OCI-LY3 (cell line): ENCODE measurements around the gene C12orf56.

Experiments
- H2AFZ ChIP-seq: fragments of 200-600, 300-600 bp; shearing (Covaris generic); 2 replicates; pipeline ENCODE4 v1.6.0; 2014; ENCODE audit warnings: antibody characterized with exemption, low read depth, low read length
- H3K27ac ChIP-seq: fragments of 200-600, 300-600 bp; sonication (generic); 2 replicates; pipeline ENCODE4 v1.5.1; 2014; ENCODE audit warnings: mild to moderate bottlenecking, low read length, moderate library complexity, mixed read lengths
- H3K27me3 ChIP-seq: fragments of 200-600, 300-600 bp; sonication (generic); 2 replicates; pipeline ENCODE4 v1.6.1; 2014; ENCODE audit warnings: low read depth, low read length, mixed read lengths
- H3K36me3 ChIP-seq: fragments of 200-600, 300-600 bp; sonication (generic); replicated peaks from 2 replicates; pipeline ENCODE3; 2014; ENCODE audit warnings: low read depth, low read length, mixed read lengths
- H3K4me1 ChIP-seq: fragments of 300-600, 200-600 bp; sonication (generic); 2 replicates; pipeline ENCODE4 v1.6.1; 2014; ENCODE audit warnings: low read length, mixed read lengths
- H3K4me2 ChIP-seq: fragments of 200-600, 300-600 bp; sonication (generic); 2 replicates; pipeline ENCODE4 v1.6.1; 2014; ENCODE audit warnings: low read length, mixed read lengths
- H3K4me3 ChIP-seq: fragments of 300-600, 200-600 bp; sonication (generic); 2 replicates; pipeline ENCODE4 v1.5.1; 2014; ENCODE audit warnings: antibody characterized with exemption, mild to moderate bottlenecking, low read length, moderate library complexity
- H3K79me2 ChIP-seq: fragments of 300-600, 200-600 bp; shearing (Covaris generic); 2 replicates; pipeline ENCODE4 v1.6.1; 2014; ENCODE audit warnings: mild to moderate bottlenecking, low read length, mixed read lengths
- H3K9ac ChIP-seq: fragments of 300-600, 200-600 bp; shearing (Covaris generic); 2 replicates; pipeline ENCODE4 v1.6.0; 2014; ENCODE audit warnings: mild to moderate bottlenecking, low read length, moderate library complexity
- H3K9me3 ChIP-seq: fragments of 200-600, 300-600 bp; shearing (Covaris generic); 2 replicates; pipeline ENCODE4 v1.6.1; 2014; ENCODE audit warnings: low read length, mixed read lengths; ENCODE audit not compliant: insufficient read depth
- H4K20me1 ChIP-seq: fragments of 200-600, 300-600 bp; sonication (generic); 2 replicates; pipeline ENCODE4 v1.6.1; 2016; ENCODE audit warnings: low read length, mixed read lengths; ENCODE audit not compliant: insufficient read depth
- EZH2phosphoT487 ChIP-seq: fragments of 200-600 bp; shearing (Covaris generic); IDR thresholded peaks from 2 replicates; pipeline ENCODE4 v1.6.1; 2018; ENCODE audit warnings: antibody characterized with exemption, mixed run types, low read depth
- TF ChIP-seq, protein P1 (sequence below): fragments of 200-600, 300-600 bp; sonication (generic); IDR thresholded peaks from 2 replicates; pipeline ENCODE4 v1.5.1; 2014; ENCODE audit warnings: antibody characterized with exemption, low read length, low read depth

C12orf56 gene

DNA sequence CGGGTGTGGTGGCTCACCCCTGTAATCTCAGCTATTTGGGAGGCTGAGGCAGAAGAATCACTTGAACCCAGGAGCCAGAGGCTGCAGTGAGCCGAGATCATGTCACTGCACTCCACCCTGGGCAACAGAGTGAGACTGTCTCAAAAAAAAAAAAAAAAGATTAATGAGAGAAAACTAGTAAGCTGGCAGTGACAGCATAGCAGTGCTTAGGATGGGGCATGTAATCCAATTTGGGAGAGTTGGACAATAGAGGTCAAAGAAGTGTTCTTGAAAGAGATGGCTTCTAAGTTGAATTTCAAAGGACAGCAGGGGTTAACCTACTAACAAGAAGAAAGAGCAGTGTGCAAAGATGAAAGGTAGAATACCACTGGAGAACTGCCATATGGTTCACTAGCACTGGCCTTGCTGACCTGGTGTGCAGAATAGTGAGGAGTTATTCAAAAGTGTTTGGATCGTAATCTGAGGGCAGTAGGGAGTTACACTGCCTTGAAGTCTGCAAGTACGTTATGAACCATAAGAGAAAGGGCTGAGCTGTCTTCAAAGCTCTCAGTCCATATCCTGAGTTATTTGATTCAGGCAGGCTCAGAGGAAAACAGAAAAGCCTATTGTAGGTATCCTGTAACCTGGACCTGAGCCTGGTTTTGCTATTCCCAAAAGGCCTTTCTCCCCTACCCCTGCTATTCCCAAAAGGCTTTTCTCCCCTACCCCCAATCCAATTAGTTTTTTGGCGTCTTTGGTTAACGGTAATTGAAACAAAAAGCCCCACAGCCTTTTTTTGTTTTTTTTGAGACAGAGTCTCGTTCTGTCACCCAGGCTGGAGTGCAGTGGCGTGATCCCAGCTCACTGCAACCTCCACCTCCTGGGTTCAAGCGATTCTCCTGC lies 17.0 kb upstream of the C12orf56 start:
- H3K9me3 ChIP-seq, result no peaks in the 10 kb centered on the region
- peaks cover 73% of the 10 kb centered on the region for H3K79me2 ChIP-seq
- TF ChIP-seq EZH2phosphoT487, result no peak
- TF ChIP-seq, protein P1, sequence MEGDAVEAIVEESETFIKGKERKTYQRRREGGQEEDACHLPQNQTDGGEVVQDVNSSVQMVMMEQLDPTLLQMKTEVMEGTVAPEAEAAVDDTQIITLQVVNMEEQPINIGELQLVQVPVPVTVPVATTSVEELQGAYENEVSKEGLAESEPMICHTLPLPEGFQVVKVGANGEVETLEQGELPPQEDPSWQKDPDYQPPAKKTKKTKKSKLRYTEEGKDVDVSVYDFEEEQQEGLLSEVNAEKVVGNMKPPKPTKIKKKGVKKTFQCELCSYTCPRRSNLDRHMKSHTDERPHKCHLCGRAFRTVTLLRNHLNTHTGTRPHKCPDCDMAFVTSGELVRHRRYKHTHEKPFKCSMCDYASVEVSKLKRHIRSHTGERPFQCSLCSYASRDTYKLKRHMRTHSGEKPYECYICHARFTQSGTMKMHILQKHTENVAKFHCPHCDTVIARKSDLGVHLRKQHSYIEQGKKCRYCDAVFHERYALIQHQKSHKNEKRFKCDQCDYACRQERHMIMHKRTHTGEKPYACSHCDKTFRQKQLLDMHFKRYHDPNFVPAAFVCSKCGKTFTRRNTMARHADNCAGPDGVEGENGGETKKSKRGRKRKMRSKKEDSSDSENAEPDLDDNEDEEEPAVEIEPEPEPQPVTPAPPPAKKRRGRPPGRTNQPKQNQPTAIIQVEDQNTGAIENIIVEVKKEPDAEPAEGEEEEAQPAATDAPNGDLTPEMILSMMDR, result no peak
- no peak overlapping the region for H3K9ac ChIP-seq
- no peaks in the 10 kb centered on the region for H4K20me1 ChIP-seq
- H3K27ac ChIP-seq, result no peak overlapping the region
- H3K36me3 ChIP-seq, result peaks cover 27% of the 10 kb centered on the region
- H2AFZ ChIP-seq, result no peak overlapping the region
- H3K4me2 ChIP-seq, result no peak overlapping the region
- 0 out of 2 replicates have a peak, but pooled peaks cover 5% of the 10 kb centered on the region for H3K4me1 ChIP-seq
- H3K4me3 ChIP-seq, result no peak overlapping the region
- no peaks in the 10 kb centered on the region for H3K27me3 ChIP-seq

DNA sequence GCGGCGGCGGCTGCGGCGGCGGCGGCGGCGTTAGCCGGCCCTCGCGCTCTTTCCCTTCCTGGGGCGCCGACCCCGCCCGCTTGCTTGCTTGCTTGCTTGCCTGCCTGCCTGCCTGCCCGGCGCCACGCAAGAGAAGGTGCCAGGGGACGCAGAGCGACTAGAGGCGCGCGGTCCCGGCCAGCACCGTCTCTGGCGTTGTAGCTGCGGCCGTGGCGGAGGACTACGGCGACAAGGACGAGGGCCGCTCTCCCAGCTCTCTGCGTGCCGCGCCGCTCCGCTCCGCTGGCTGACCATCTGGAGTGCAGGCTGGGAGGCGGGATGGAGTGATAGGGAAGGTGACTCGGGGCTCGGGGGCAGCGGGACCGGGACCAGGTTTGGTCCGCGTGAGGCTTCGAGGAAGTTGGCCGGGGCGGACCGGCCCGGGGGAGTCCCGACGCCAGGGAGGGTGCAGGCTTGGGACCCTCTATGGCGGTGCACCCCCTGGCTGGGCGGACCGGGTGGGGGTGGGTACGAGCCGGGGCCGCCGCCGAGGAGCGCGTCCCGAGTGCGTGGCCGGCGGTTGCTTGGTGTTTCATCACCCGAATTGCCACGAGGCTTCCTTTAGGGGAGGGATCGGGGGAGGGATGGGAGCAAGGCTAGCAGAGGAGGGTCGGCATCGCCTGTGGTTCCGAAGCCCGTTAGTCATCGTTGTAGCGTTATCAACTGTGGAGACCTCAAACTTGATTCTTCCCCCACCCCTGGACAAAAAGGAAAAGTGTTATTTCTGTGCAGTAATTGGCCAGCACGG lies 14.1 kb upstream of the C12orf56 start:
- Histone ChIP-seq H3K36me3 (peaks cover 4% of the 10 kb centered on the region), H4K20me1 (no peaks in the 10 kb centered on the region), H3K27me3 (no peaks in the 10 kb centered on the region), H3K9me3 (no peaks in the 10 kb centered on the region), H3K27ac (peak overlapping the region; percentile 91), H3K79me2 (peaks cover 54% of the 10 kb centered on the region), H3K4me2 (peak overlapping the region; percentile 73), H3K9ac (peak overlapping the region; percentile 99), H2AFZ (peak overlapping the region; percentile 85), H3K4me1 (0 out of 2 replicates have a peak, but pooled peaks cover 5% of the 10 kb centered on the region), H3K4me3 (peak overlapping the region; percentile 98)
- TF ChIP-seq, protein P1, result no peak
- TF ChIP-seq EZH2phosphoT487, result no peak

DNA sequence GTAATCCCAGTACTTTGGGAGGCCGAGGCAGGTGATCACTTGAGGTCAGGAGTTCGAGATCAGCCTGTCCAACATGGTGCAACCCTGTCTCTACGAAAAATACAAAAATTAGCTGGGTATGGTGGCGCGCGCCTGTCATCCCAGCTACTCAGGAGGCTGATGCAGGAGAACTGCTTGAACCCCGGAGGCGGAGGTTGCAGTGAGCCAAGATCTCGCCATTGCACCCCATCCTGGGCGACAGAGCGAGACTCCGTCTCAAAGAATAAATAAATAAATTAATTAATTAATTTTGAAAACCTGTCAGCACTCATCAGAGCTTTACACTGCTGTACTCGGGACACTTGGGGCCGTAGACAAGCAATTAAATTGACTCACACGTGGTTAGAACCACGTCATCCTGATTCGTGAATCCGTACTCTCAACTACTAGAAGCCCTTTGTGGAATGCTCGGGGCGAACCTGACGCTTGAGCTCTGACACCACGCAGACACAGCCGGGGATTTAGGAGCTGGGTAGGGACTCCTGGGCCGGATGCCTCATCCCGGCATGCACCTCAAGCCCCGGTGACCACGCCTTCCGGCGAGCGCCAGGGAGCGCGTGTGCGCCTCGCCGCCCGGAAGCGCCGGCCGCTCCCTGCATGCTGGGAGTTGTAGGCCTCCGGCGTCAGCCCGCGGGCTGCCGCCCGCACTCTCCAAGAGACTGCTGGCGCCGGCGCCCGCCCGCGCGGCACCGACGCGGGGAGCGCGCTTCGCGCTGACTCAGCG lies 13.3 kb upstream of the C12orf56 start, which contains the start of gene XPOT:
TSS of gene XPOT (plus strand) at position 686 of the 763 bp plus-strand sequence. CDS start 5,644 bp downstream, outside the sequence.
- Histone ChIP-seq H3K4me2 (peak within 1 kb of the TSS; percentile 73), H3K27me3 (no peaks in the 10 kb centered on the region), H3K79me2 (peaks cover 46% of the 10 kb centered on the region), H2AFZ (peak within 1 kb of the TSS; percentile 85), H3K9ac (peak within 1 kb of the TSS; percentile 99), H3K4me1 (0 out of 2 replicates have a peak, but pooled peaks cover 5% of the 10 kb centered on the region), H3K36me3 (peaks cover 4% of the 10 kb centered on the region), H3K27ac (peak within 1 kb of the TSS; percentile 91), H4K20me1 (no peaks in the 10 kb centered on the region), H3K4me3 (peak within 1 kb of the TSS; percentile 98), H3K9me3 (no peaks in the 10 kb centered on the region)
- TF ChIP-seq, protein P1, result no peak
- no peak for TF ChIP-seq EZH2phosphoT487
